ENCODE results near the gene HBM.

DNA sequence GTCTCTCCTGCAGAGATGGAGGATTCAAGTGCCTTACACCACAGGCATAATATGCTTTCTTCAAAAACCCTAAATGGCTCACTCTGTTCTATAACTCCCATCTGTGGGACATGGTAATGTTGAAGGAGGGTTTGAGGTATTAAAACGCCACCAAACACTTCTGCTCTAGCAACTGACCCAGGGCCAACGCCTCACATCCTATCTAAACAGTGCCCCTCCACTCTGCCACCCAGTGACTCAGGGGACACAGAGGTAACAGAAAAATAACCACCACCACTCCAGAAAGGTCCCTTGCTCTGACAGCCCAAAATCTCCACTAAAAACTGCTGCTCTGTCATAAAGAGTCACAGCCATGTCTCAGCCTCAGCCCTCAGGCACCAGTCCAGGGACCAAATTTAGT lies 45.0 kb upstream of the HBM start:
- TF ChIP-seq CTCF (IDR thresholded peaks at IDR 0.05) (no peak), POLR2A (IDR thresholded peaks at IDR 0.05) (no peak)

Measured in heart left ventricle (tissue), 13 donors.